Activated T-cell treated with anti-CD3 and anti-CD28 coated beads, Interleukin-2, amount 50 U/mL, for 48 hours (primary cell): ENCODE measurements around the gene ASIC3.

ENCODE experiments used
- DNase-seq, 2 experiments: peaks; one replicate each; pipeline ENCODE4 v3.0.0-alpha.2; 2020

Gene ASIC3

GRCh38 chr7:151057989-151058780 is 9.9 kb downstream of the ASIC3 start:
- DNase-seq: peak; percentile 97

GRCh38 chr7:151058781-151059366 is 10.5 kb downstream of the ASIC3 start:
- DNase-seq: peak in 1 of 2 experiments; percentile 62

- peak; percentile 81 to 84 for DNase-seq
These were observed 11.2 kb downstream of the ASIC3 start, which contains the start of gene SLC4A2 for GRCh38 chr7:151059367-151060112. Gene SLC4A2 (plus strand): TSS chr7:151059589. CDS start chr7:151061988, 2,399 bp downstream.

GRCh38 chr7:151060113-151060415 is 11.7 kb downstream of the ASIC3 start:
- no peak for DNase-seq

- peak; percentile 40 to 53 for DNase-seq
These were observed 12.3 kb downstream of the ASIC3 start for GRCh38 chr7:151060416-151061212.

GRCh38 chr7:151061213-151062110 is 13.1 kb downstream of the ASIC3 start:
- no peak for DNase-seq

GRCh38 chr7:151062111-151062398 is 13.7 kb downstream of the ASIC3 start:
- no peak for DNase-seq

- no peak for DNase-seq
These were observed 14.3 kb downstream of the ASIC3 start for GRCh38 chr7:151062399-151063211.

GRCh38 chr7:151063212-151063561 is 14.9 kb downstream of the ASIC3 start:
- no peak for DNase-seq

- DNase-seq: no peak
These were observed 16.1 kb downstream of the ASIC3 start for GRCh38 chr7:151064454-151064853.

GRCh38 chr7:151064993-151065392 is 16.7 kb downstream of the ASIC3 start:
- DNase-seq: no peak

- no peak for DNase-seq
These were observed 17.2 kb downstream of the ASIC3 start for GRCh38 chr7:151065516-151065915.

- DNase-seq: no peak
These were observed 18.1 kb downstream of the ASIC3 start for GRCh38 chr7:151066273-151066974.

GRCh38 chr7:151068069-151068773 is 19.9 kb downstream of the ASIC3 start:
- DNase-seq: no peak

- DNase-seq: no peak
These were observed 21.7 kb downstream of the ASIC3 start for GRCh38 chr7:151069841-151070573.

- DNase-seq: no peak
These were observed 22.2 kb downstream of the ASIC3 start for GRCh38 chr7:151070574-151070960.

GRCh38 chr7:151071032-151071866 is 22.9 kb downstream of the ASIC3 start:
- DNase-seq: no peak

GRCh38 chr7:151073990-151074389 is 25.7 kb downstream of the ASIC3 start:
- DNase-seq: no peak
